HG02840 (cell line): ENCODE measurements around the gene SLC49A4.
"Not testable (repeated sequence)": the region's sequence is repeated elsewhere in the genome, so short reads cannot be mapped to it uniquely, and the experiment has no call there.

Experiments used
- ATAC-seq: cut with Tn5 transposase; IDR thresholded peaks from one replicate; pipeline ENCODE4 v1.9.1; 2021; ENCODE audit warnings: mild to moderate bottlenecking, moderate library complexity, moderate number of reproducible peaks; ENCODE audit not compliant: unreplicated experiment, low FRiP score

Gene SLC49A4, protein sequence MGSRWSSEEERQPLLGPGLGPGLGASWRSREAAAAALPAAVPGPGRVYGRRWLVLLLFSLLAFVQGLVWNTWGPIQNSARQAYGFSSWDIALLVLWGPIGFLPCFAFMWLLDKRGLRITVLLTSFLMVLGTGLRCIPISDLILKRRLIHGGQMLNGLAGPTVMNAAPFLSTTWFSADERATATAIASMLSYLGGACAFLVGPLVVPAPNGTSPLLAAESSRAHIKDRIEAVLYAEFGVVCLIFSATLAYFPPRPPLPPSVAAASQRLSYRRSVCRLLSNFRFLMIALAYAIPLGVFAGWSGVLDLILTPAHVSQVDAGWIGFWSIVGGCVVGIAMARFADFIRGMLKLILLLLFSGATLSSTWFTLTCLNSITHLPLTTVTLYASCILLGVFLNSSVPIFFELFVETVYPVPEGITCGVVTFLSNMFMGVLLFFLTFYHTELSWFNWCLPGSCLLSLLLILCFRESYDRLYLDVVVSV

DNA sequence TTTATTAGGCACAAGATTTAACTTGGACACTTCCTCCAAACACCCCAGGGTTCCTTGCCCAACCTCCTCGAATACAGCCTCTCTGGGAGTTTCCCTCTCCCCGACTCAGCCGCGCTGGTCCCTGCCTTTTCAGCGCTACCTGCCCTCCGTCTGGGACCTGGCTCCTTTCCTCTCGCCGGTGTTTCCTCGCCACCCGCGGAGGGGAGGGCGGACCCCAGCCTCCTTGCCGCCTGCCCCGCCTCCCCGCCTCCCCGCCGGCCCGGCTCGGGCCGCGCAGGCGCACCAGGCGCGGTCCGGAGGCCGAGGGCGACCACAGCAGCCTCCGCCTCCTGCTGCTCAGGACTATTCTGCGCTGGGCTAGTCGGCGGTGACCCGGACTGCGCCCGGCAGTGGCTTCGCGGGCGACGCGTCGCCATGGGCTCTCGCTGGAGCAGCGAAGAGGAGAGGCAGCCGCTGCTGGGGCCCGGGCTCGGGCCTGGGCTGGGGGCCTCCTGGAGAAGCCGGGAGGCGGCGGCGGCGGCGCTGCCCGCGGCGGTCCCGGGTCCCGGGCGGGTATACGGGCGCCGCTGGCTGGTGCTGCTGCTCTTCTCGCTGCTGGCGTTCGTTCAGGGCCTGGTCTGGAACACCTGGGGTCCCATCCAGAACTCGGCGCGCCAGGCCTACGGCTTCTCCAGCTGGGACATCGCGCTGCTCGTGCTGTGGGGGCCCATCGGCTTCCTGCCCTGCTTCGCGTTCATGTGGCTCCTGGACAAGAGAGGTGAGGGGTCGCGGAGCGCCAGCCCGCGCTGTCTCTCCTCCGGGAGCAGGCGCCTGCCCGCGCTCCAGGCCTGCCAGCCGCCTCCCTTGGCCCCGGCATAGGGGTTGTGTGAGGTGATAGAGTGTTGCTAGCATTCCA, at the start of gene SLC49A4:
SLC49A4 (plus strand) TSS at position 291 of the 895 bp plus-strand sequence; CDS start at position 415, 124 bp downstream.
- ATAC-seq: peak; percentile 72

DNA sequence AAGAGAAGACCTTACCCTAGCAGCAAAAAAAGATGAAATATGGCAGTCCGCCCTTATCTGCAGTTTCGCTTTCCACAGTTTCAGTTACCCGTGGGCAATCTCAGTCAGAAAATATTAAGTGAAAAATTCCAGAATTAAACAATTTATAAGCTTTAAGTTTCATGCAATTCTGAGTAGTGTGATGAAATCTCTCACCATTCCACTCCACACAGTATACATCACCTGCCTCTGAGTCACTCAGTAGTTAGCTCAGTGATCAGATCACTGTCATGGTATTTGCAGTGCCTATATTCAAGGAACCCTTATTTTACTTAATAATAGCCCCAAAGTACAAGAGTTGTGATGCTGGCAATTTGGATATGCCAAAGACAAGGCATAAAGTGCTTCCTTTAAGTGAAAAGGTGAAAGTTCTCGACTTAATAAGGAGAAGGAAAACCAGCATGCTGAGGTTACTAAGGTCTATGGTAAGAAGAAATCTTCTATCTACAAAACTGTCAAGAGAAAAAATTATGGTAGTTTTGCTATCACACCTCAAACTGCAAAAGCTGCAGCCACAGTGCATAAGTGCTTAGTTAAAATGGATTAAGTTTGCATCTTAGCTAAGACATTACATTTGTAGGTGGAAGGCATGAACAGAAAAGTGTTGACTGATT, 49.4 kb upstream of the SLC49A4 start:
- ATAC-seq: no peak

DNA sequence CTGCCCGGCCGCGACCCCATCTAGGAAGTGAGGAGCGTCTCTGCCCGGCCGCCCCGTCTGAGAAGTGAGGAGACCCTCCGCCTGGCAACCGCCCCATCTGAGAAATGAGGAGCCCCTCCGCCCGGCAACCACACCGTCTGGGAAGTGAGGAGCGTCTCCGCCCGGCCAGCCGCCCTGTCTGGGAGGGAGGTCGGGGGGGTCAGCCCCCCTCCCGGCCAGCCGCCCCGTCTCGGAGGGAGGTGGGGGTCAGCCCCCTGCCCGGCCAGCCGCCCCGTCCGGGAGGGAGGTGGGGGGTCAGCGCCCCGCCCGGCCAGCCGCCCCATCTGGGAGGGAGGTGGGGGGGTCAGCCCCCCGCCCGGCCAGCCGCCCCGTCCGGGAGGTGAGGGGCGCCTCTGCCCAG, 47.6 kb upstream of the SLC49A4 start:
- not testable (repeated sequence) for ATAC-seq

DNA sequence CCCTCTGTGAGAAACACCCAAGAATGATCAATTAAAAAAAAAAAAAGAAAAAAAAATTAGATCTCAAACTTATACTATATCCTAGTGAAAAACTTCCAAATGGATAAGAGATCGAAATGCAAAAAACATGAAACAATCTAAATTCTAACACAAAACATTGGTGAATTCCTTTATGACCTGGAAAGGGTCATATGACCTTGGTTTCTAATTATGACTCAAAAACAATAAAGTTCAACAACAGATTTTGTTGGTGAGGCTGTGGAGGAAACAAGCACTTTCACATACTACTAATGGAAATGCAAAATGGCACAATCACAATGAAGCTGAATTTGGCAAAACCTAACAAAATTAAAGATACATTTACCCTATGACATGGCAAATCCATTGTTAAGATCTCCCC, 46.5 kb upstream of the SLC49A4 start:
- ATAC-seq: no peak

DNA sequence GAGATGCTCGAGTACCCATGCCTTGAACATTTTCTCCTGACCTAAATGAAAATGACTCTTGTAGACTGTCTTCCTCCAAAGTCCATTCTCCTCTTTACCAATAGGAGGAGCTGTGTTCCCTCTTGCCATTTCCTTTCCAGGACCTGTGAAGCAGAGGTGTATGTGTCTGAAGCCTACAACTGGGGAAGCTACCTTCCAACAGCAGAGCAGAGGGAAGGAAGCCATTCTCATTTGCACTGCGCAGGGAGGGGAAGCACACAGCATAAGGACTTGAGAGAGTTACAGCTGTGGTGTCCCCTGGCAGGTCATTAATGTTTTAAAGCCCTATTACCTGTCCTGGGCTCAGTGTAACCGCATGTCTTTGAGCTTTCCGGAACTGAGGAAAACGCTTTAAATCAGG, 39.9 kb upstream of the SLC49A4 start:
- no peak for ATAC-seq

DNA sequence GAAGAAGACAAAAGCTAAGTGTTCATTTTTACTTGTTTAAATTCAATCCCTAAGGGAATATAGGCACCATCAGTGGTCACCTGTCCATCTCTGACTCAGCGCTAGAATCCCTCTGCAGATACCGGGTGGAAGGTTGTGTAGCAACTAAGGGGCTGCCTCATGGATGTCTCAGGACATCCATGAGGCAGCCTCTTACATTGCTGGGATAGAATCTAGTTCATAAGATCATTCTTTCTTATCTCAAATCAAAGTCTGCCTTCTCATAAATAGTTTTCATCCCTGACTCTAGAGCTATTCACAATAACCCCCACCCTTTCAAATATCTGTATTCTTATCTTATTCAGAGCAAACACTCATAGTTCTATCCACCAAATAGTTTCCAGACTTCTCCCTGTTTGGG, 39.4 kb upstream of the SLC49A4 start:
- ATAC-seq: no peak

DNA sequence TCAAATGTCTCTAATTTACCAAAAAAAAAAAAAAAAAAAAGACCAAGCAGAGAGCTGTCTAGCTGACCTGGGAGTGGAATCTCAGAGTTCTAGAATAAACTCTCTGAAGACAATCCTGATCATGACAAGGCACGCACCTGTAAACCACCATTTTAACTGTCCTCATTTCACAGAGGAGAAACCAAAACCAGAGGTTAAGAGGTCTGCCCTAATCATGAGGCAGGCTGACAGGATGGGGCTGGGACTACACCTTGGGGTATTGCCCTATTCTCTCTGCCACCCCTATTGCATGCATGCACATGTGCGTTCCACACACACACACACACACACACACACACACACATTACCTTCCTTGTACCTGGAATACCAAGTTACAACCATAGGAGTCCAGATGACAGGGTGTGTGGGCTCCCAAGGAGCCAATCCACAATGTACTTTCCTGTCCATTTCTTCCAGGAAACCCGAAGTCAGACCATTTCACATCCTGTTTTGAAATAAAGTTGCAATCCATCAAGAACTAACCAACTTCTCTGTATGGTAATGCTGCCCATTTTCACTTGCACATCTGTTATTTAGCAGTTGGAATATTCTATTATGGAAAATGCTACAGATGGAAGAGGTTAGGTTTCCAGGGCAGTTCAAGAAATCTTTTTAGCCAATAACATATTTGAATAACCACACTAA, 35.9 kb upstream of the SLC49A4 start:
- no peak for ATAC-seq

DNA sequence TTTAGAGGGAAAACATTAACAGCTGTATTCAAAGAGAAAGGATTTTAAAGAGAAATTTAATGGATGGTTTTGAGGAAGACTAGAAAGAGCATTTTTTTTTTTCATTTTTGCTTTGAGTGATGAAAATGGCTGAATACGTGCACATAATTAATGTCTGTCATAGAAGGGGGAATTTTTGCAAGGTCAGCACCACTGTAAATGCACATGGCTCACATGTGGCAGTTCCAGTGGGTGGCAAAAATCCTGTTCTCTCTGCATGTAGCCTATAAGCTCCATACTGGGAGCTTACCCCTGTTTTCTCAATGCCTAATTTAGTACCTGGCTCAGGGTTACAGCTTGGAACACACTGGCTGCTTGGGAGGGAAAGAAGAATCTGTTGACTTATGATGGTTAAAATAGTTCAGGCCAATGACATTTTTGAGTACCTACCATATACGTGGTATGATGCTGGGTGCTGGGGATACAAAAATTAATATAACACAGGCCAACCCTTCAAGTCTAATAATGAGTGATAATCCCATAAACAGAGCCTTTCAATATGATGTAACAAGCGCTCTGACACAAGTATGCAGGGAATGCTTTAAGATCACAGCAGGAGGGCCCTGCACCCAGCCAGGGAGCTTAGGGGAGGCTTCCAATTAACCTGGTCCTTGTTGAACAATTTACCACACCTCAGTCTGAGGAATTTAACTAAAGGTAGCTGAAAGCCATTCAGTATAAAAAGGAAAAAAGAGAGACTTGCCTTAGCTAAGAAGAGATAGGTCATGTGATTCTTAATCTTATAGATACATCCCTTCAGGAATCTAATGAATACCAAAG, 34.2 kb upstream of the SLC49A4 start:
- ATAC-seq: no peak

DNA sequence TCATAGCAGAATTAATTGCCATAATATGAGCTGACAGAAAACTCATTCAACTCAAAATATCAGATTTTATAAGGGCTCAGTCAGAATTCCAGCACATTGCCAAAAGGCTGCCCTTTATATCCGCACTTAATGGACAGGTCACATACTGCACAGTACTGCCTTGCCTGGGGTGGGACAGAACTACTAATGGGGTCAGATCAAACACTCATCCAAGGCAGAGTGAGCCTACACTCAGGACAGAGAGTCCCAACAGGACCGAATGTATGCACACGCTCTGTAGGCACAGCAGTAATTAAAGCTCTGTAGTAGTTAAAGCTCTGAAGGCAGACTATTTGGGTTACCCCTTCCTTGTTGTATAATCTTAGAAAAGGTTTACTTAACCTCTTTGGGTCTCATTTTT, 28.4 kb upstream of the SLC49A4 start:
- ATAC-seq: no peak

DNA sequence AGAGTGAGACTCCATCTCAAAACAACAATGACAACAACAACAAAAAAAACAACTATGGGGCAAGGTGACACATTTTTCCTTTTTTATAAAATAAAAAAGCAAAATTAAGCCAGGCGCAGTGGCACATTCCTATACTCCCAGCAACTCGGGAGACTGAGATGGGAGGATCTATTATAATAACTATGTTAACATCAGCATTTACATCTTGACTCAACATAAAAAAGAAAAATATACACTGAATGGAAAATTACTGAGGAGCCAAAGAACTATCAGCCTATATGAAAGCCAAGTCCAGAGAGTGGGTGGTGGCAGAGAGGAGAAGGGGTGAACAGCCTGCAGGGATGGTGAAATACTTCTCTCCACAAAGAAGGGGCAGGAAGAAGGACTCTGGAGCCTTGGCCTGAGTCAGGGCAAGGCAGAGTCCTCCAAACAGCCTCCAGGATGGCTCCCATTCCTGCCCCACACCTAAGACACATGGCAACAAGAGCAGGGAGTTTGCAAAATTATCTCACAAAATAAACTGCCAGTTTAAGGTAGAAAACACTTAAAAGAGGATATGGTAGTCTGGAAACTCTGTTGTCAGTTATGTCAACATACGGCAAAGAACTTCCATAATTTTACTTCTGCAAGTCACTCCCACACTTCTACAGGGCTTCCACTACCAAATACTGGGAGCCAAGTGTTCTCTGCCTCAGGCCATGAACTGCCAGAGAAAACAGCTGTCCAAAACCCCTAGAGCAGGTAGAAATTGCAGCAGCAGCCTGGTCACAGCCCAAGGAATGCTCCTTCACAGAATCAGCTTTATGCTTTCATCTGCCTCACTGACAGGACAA, 27.1 kb upstream of the SLC49A4 start:
- no peak for ATAC-seq

DNA sequence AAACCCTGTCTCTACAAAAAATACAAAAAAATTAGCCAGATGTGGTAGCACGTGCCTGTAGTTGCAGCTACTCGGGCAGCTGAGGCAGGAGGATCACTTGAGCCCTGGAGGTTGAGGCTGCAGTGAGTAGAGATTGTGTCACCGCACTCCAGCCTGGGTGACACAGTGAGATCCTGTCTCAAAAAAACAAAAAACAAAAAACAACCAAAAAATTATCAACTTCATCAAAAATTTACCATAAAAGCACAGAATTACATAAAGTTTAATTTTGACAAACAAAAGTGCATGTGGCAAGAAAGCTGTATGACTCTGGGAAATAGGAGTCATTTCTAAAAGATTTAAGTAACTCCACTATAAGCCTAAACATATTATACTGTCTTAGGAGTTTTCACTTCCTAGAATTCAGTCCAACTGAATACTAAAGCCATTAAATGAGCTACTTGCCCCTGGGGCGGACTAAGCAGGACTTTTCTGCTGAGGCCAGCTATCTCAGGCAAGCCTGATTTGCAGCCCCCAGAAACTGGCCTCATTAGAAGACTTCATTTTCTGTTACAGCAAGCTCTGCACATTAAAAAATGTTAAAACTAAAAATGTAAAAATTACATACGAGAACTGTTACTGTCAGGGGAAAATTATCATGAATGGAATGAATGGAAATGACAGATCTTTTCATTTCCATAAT, 24.2 kb upstream of the SLC49A4 start:
- no peak for ATAC-seq

DNA sequence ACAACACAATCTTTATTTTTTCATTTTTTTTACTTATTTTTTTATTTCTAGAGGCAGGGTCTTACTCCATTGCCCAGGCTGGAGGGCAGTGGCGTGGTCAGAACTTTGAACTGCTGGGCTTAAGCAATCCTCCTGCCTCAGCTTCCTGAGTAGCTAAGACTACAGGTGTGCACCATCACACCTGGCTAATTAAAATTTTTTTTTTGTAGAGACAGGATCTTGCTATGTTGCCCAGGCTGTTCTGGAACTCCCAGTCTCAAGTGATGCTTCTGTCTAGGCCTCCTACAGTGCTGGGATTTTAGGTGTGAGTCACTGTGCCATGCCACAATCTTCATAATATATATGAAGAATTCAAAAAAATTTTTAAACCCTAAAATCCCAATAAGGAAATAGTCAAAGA, 22.0 kb upstream of the SLC49A4 start:
- ATAC-seq: no peak

DNA sequence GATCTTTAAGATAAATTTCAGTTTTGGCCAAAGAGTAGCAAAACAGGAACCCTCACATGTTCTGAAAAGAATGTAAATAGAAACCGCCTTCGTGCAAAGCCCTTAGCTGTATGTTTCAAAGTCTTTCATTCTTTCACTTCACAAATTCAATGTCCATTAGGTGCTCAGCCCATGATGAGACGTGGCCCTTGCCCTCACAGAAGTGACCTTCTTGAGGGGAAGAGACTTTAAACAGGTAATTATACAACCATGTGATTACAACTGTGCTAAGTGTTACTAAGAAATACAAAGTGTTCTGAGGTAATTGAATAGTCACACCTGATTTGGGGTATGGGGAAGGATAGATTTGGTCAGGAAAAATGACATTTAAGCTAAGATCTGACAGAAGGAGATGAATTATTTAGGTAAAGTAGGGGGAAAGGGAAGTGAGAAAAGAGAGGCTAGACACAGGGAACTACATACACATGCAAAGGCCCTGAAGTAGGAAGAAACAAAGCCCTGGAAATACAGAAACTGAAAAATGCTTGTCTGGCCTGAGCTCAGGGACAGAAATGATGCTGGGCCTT, 20.8 kb upstream of the SLC49A4 start:
- no peak for ATAC-seq

DNA sequence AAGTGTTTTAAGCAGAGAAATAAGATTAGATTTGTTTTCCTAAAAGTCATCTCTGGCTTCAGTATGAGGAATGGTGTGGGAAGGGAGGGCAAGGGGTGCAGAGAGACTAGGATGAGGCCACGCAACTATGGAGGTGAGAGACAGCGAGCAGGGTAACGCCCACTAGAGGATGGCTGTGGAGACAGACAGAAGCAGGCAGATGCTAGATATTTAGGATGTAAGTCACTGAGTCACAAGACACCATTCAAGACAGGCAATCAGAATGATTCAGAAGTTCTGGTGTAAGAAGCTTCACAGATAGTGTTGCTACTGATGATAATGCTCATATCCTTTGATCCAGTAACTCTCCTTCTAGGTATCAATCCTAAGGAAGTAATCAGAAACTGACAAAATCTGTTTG, 20.3 kb upstream of the SLC49A4 start:
- ATAC-seq: no peak

DNA sequence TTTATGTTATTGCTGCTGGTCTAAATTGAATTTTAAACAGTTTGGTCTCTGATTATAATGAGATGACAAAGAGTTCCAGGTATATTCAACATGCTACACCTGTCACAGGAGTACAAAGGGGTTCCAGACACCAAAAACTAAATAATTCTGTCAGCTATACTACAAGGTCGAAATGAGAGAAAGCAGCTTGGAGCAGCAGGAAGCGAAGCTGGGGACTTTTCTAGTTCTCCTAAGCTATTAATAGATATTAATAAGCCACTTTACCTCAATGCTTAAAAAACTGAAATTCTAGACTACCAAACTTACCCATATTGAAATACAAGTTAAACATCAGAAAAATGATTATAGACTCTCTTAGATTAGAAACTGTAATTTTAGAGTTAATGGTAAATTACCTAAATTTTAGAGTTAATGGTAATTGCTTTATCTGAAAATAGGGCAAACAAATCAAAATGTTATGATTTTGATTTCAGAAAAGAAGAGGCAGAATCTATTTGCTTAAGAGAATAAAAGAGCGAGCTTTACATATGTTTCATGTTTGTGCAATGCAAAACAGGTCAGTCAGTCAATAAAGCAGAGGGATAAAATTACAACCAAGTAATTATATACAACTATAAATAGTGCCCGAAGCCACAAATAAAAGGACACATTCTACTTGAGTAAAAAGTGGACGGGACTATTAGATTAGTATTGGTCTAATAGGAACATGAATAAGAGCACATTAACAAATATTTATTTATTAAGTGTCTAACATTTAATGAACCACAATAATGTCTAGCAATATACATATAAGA, 18.0 kb upstream of the SLC49A4 start:
- ATAC-seq: no peak

DNA sequence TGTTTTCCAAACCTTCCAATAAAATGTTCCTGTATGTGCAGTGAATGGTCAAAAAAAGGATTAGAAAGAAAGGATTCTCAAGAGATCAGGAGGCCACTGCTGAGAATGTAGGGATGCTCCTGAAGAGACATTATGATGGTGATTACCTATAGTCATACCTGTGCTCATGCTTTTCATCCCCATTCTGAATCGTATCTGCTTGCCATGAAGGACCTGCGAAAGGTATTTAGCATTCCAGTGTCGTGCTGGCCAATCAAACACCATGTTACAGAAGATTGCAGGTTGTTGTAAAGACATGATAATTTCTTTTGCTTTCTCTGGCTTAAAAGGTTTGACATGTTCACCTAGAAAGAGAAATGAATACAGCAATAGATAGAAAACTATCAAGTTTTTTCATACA, 17.3 kb upstream of the SLC49A4 start:
- ATAC-seq: no peak

DNA sequence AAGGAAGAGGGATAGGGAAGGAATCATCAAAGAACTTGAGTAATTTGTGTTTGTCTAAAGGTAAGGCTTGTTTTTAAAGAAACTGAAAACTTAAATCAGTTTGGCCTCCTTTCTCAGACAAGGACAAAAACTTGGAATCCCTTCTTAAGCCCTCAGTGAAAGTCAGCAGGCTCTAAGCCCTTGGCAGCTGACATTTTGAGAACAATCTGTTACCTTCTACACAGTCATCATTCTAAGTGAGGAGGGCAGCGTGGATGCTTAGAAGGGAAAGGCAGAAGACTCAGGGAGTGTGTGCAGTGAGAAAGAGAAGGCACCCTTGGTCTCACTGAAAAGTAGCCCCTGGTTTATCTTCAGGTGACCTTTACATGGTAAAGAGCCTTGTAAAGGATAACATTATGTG, 12.1 kb upstream of the SLC49A4 start:
- no peak for ATAC-seq
